ENCODE results near the gene GPR137. TPM values are rescaled to one million over a fixed set of nuclear protein-coding genes. Genes with fewer than 3 reads are reported as not detected.
"Not testable (repeated sequence)": the region's sequence is repeated elsewhere in the genome, so short reads cannot be mapped to it uniquely, and the experiment has no call there.

Gene GPR137
- total and polyA plus RNA-seq, 12 donors = 16.4 to 43.0 (median 24.3) TPM

- peak; percentile 55 to 61 for DNase-seq
Observed at GRCh38 chr11:64245401-64245796, 40.2 kb upstream of the GPR137 start.

DNA sequence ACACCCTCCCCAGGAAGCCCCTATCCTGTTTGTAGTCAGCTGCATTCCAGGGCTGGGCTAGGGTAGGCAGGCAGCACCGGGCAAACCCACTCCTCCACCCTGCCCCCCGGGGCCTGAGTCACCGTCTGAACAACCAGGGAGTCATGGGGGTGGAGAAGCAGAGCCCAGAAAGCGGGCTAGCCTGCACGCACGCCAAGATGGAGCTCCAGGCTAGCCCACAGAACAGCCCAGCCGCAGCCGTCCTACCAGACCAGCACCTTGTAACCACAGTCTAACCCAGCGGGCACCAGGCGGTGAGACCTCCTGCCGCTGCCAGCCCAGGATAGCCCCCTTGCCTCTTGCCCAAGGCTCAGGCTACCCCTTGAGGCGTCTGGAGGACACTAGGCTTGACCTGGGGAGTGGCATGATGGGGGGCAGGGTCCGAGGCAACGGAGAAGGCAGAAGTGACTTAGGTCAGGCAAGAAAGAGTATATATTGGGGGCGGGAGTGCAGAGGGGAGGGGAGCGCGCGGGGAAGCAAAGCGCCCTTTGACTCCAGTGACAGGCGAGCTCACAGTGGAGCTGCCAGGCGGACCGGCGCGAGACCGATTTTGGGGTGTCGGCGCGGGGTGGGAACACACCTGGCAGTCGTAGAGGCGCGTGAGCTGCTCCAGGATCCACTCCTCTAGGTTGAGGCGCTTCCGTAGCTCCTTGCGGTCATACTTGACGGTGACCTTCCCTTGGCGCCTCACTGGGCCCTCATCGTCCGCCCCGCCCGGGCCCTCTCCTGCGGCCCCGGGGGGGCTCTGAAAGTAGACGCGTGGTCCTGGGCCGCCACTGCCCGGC, 39.6 kb upstream of the GPR137 start:
- peaks cover 16 to 54% (median 47%) of the 10 kb centered on the region in 9 donors for H3K4me1 ChIP-seq
- 1% methylated on average over 34 to 46 of the region's 46 CpGs for WGBS, 2 donors
- intact Hi-C loops (cut with DNase I) = loop anchor here in 2 of 10 donors (2.0 to 5.0 kb wide), 2 partner anchors 56 to 59 kb away; partner anchors contain the start of genes CATSPERZ (in 1 of the 2) and ESRRA (in 1 of the 2)

More at GRCh38 chr11:64245401-64245796, 40.2 kb upstream of the GPR137 start:
- no peak for ATAC-seq
- Histone ChIP-seq H3K27me3 (no peaks in the 10 kb centered on the region), H3K27ac (peak overlapping the region in 9 of 10 donors; percentile 80 to 96 (median 84)), H3K36me3 (peaks cover 0 to 20% (median 0%) of the 10 kb centered on the region in 9 donors), H3K9me3 (no peaks in the 10 kb centered on the region), H3K4me3 (peak overlapping the region; percentile 44 to 89 (median 70)), H3K4me1 (peaks cover 17 to 50% (median 41%) of the 10 kb centered on the region in 9 donors)
- intact Hi-C loops (cut with DNase I) = loop anchor here in 1 of 10 donors (5.0 kb wide), 1 partner anchor 57 kb away; the partner anchor contains the start of gene CATSPERZ
- WGBS, 2 donors = 3 to 7% methylated on average over 6 of the region's 6 CpGs
- TF ChIP-seq CTCF (IDR thresholded peaks at IDR 0.05) = no peak

GRCh38 chr11:64246621-64246870, 39.1 kb upstream of the GPR137 start:
- not testable (repeated sequence) for DNase-seq, ATAC-seq, H3K27me3 ChIP-seq, H3K9me3 ChIP-seq
- intact Hi-C loops (cut with DNase I) = loop anchor here in 2 of 10 donors (2.0 to 5.0 kb wide), 2 partner anchors 56 to 58 kb away; partner anchors contain the start of genes CATSPERZ (in 1 of the 2) and ESRRA (in 1 of the 2)
- H3K4me1 ChIP-seq = peaks cover 16 to 56% (median 47%) of the 10 kb centered on the region in 9 donors
- H3K4me3 ChIP-seq = peak overlapping the region; percentile 44 to 89 (median 70)
- peaks cover 0 to 20% (median 0%) of the 10 kb centered on the region in 9 donors for H3K36me3 ChIP-seq
- peak overlapping the region in 9 of 10 donors; percentile 80 to 96 (median 84) for H3K27ac ChIP-seq
- WGBS, 2 donors = 0% methylated on average over 21 to 43 of the region's 43 CpGs

More for the DNA sequence above, 39.6 kb upstream of the GPR137 start:
- ATAC-seq (peak in 1 of 8 donors; percentile 6), DNase-seq (peak; percentile 67)
- TF ChIP-seq CTCF (IDR thresholded peaks at IDR 0.05) = no peak
- H3K27me3 ChIP-seq = no peaks in the 10 kb centered on the region
- no peaks in the 10 kb centered on the region for H3K9me3 ChIP-seq
- H3K4me3 ChIP-seq = peak overlapping the region; percentile 44 to 89 (median 70)
- peak overlapping the region; percentile 66 to 96 (median 84) for H3K27ac ChIP-seq
- peaks cover 0 to 20% (median 0%) of the 10 kb centered on the region in 9 donors for H3K36me3 ChIP-seq

DNA sequence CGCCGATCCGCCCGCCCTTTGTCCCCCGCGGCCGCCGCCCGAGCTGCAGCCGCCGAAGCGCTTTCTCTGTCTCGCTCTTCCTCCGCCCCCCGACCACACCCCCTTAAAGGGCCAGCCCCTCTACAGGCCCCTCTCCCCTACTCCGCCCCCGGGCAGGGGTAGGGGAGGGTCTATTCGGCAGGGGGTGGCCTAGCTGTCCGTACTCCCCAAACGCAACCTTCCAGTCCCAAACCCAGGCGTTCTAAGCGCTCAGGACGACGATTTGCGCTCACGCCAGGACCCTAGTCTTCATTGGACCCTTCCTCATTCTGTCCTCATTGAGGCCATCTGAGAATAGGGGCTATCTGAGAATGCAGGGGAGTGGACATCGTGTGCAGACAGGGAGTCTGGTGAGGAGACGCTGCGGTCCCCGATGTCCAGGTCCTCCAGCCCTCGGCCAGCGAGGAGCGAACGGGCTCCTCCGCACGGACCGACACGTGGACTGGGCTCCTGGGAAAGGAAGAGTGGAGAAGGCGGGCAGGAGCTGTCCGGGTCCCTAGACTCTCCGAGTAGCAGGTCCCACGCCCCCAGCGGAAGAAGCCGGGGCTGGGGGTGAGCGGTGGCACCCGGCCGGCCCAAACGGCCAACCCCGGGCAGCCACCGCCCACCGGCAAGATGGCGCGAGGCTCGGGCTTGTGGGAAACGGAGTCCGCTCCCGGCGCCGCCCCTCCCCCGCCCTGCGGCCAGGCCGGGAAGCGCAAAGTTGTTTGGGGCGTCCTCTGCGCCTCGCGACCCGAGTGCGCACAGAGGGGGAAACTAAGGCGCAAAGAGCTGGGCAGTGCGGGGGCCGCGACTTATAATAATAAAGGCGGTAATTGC, 38.5 kb upstream of the GPR137 start, which contains the start of gene PPP1R14B:
Gene PPP1R14B (minus strand): TSS at position 73 of the 858 bp plus-strand sequence. CDS start 270 bp downstream, outside the sequence.
- ATAC-seq = peak; percentile 65 to 81 (median 76)
- intact Hi-C loops (cut with DNase I) = loop anchor here in 2 of 10 donors (2.0 to 5.0 kb wide), 2 partner anchors 55 to 58 kb away; partner anchors contain the start of genes CATSPERZ (in 1 of the 2) and ESRRA (in 1 of the 2)
- H3K9me3 ChIP-seq = no peaks in the 10 kb centered on the region
- TF ChIP-seq CTCF (IDR thresholded peaks at IDR 0.05) = peak in 5 of 9 donors; percentile 8 to 34 (median 24)
- no peaks in the 10 kb centered on the region for H3K27me3 ChIP-seq
- DNase-seq = peak; percentile 90 to 92
- 1% methylated on average over 64 to 74 of the region's 74 CpGs for WGBS, 2 donors
- peak within 1 kb of the TSS; percentile 66 to 96 (median 92) for H3K27ac ChIP-seq
- peaks cover 14 to 57% (median 48%) of the 10 kb centered on the region in 9 donors for H3K4me1 ChIP-seq
- H3K36me3 ChIP-seq = peaks cover 0 to 20% (median 0%) of the 10 kb centered on the region in 9 donors
- H3K4me3 ChIP-seq = peak within 1 kb of the TSS; percentile 44 to 90 (median 71)

Data from heart right ventricle (tissue), 16 donors.